Measurements from ENCODE around the gene FAAH. TPM values are rescaled to one million over a fixed set of nuclear protein-coding genes. Genes with fewer than 3 reads are reported as not detected.

Gene FAAH
- total RNA-seq, 2 donors from 2014 or later: 6.3 to 10.5 TPM

DNA sequence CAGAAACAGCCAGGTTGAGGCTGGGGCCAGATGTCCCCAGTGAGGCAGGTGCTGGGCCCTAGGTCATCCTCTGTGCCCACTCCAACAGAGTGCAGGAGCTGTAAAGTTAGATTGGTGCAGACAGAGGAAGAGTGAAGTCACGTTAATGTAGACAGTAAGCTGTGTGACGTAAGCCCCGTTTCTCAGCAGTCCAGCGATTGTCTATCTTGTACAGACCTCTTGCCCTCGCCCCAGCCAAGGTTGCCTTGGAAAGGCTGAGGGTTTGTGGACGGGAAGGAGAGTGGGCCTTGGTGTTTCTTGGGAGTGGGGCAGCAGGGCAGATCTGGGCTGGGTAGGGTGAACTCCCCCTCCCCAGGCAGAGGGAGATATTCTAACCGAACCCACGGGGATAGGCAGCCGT lies 13.5 kb downstream of the FAAH start:
- H3K27ac ChIP-seq: no peak overlapping the region
- H3K4me1 ChIP-seq: peaks cover 0 to 8% of the 10 kb centered on the region in 2 donors
- no peaks in the 10 kb centered on the region for H3K27me3 ChIP-seq
- H3K36me3 ChIP-seq: no peaks in the 10 kb centered on the region
- H3K9me3 ChIP-seq: no peaks in the 10 kb centered on the region
- DNase-seq (ENCODE audit: low spot score): no peak
- no peak overlapping the region for H3K4me3 ChIP-seq
- TF ChIP-seq, protein P1, sequence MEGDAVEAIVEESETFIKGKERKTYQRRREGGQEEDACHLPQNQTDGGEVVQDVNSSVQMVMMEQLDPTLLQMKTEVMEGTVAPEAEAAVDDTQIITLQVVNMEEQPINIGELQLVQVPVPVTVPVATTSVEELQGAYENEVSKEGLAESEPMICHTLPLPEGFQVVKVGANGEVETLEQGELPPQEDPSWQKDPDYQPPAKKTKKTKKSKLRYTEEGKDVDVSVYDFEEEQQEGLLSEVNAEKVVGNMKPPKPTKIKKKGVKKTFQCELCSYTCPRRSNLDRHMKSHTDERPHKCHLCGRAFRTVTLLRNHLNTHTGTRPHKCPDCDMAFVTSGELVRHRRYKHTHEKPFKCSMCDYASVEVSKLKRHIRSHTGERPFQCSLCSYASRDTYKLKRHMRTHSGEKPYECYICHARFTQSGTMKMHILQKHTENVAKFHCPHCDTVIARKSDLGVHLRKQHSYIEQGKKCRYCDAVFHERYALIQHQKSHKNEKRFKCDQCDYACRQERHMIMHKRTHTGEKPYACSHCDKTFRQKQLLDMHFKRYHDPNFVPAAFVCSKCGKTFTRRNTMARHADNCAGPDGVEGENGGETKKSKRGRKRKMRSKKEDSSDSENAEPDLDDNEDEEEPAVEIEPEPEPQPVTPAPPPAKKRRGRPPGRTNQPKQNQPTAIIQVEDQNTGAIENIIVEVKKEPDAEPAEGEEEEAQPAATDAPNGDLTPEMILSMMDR (IDR thresholded peaks at IDR 0.05): no peak

DNA sequence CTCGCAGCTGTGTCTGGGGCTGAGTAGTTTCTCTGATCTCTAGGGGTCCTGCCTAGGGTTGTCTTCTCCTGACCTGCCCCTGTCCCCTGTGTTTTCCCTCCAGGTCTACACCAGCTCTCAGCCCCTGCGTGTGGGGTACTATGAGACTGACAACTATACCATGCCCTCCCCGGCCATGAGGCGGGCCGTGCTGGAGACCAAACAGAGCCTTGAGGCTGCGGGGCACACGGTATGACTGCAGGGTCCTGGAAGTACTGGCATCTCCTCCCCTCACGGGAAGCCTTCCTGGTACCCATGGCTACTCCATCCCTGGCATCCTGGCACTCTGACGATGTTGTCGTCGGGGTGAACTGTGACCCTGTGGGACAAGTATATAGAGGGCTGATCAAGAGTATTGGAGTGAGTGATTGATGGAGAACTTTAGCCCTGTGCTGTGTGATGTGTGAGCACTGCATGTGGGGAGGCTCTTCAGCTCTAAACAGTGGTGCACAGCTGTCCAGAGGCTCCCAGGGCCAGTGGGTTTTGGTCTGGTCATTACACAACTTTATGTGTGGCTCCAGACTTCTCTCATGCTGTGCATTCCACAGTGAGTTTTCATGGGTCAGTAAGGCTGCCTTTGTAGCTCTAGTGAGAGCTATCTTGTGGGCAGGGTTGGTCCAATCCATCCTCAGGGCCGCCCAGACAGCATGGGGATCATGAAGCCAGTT lies 14.4 kb downstream of the FAAH start:
- H3K27ac ChIP-seq: no peak overlapping the region
- no peaks in the 10 kb centered on the region for H3K9me3 ChIP-seq
- H3K27me3 ChIP-seq: no peaks in the 10 kb centered on the region
- TF ChIP-seq, protein P1 (IDR thresholded peaks at IDR 0.05): no peak
- H3K4me3 ChIP-seq: no peak overlapping the region
- H3K36me3 ChIP-seq: no peaks in the 10 kb centered on the region
- H3K4me1 ChIP-seq: peaks cover 0 to 6% of the 10 kb centered on the region in 2 donors
- no peak for DNase-seq (ENCODE audit: low spot score)

DNA sequence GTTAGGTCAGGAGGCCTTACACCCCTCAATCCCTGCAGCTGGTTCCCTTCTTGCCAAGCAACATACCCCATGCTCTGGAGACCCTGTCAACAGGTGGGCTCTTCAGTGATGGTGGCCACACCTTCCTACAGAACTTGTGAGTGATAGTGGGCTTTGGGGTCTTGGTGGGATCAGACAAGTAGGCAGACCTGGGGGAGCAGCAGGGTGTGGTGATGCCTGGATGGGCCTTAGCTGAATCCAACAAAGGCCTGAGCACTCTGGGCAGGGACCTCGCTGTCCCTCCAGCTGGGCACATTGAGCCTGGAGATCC lies 14.9 kb downstream of the FAAH start:
- TF ChIP-seq, protein P1 (IDR thresholded peaks at IDR 0.05): no peak
- no peaks in the 10 kb centered on the region for H3K27me3 ChIP-seq
- no peak for DNase-seq (ENCODE audit: low spot score)
- no peaks in the 10 kb centered on the region for H3K36me3 ChIP-seq
- no peaks in the 10 kb centered on the region for H3K9me3 ChIP-seq
- H3K27ac ChIP-seq: no peak overlapping the region
- no peak overlapping the region for H3K4me3 ChIP-seq
- peaks cover 0 to 6% of the 10 kb centered on the region in 2 donors for H3K4me1 ChIP-seq

DNA sequence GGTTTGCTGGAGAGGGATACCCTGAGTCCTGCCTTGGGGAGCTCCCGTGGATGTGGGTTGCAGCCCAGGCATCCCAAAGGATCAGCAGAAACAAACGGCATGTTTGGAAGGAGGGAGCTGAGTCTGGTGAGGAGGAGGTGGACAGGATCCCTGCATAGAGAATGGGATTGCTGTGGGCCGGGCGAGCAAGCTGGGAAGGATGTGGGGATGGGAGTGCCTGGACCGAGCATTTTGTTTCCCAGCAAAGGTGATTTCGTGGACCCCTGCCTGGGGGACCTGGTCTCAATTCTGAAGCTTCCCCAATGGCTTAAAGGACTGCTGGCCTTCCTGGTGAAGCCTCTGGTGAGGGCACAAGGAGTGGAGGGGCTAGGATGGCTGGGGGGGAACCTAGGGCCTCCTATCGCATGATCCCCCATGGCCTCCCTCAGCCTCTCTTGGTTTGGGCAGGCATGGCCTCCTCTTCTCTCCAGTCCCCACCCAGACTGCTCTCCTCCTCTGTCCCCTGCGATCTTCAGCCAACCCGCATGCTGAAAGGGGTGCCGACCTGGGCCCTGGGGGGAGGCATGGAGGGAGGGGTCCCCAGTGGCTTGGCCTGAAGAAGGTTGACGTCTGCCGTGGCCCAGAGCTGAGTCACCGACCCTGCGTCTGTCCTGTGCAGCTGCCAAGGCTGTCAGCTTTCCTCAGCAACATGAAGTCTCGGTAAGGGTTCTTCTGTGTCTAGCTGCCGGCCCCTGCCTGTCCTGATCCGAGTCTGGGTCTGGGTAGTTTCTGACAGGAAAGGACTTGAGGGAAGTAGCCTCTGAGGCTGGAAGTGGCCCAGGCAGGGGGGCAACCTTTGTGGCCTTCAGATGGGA lies 16.3 kb downstream of the FAAH start:
- H3K9me3 ChIP-seq: no peaks in the 10 kb centered on the region
- no peak overlapping the region for H3K4me3 ChIP-seq
- no peaks in the 10 kb centered on the region for H3K36me3 ChIP-seq
- no peaks in the 10 kb centered on the region for H3K27me3 ChIP-seq
- no peak for DNase-seq (ENCODE audit: low spot score)
- H3K27ac ChIP-seq: no peak overlapping the region
- TF ChIP-seq, protein P1 (IDR thresholded peaks at IDR 0.05): no peak
- H3K4me1 ChIP-seq: peaks cover 0 to 6% of the 10 kb centered on the region in 2 donors

GRCh38 chr1:46411010-46411405 lies 16.9 kb downstream of the FAAH start:
- TF ChIP-seq, protein P1 (IDR thresholded peaks at IDR 0.05): no peak
- no peak overlapping the region for H3K4me3 ChIP-seq
- no peaks in the 10 kb centered on the region for H3K27me3 ChIP-seq
- H3K9me3 ChIP-seq: no peaks in the 10 kb centered on the region
- DNase-seq (ENCODE audit: low spot score): no peak
- H3K36me3 ChIP-seq: no peaks in the 10 kb centered on the region
- H3K4me1 ChIP-seq: peaks cover 0 to 3% of the 10 kb centered on the region in 2 donors
- no peak overlapping the region for H3K27ac ChIP-seq
